Stomach (tissue), 4 donors: ENCODE data around the gene RPS3A.

ENCODE experiments used
- EP300 ChIP-seq: sonication (generic); formaldehyde crosslinking; IDR thresholded peaks from one replicate; pipeline ENCODE4 v1.6.1; 2017; ENCODE audit warnings: antibody characterized with exemption
- POLR2A ChIP-seq, 4 donors: fragments of 450-650 bp; IDR thresholded peaks; one replicate each; pipeline ENCODE4 v1.6.1; 2016; ENCODE audit warnings: antibody characterized with exemption in 4 of 4, control low read depth in 2 of 4, mild to moderate bottlenecking in 1 of 4, moderate library complexity in 1 of 4
- POLR2AphosphoS5 ChIP-seq, 3 donors: sonication (generic); formaldehyde crosslinking; IDR thresholded peaks; one replicate each; pipeline ENCODE4 v1.6.1; 2016; ENCODE audit warnings: antibody characterized with exemption in 3 of 3
- TF ChIP-seq, protein P1 (sequence below), 7 experiments: fragments of 450-650 bp in 4 of 7; fragments of 200-600 bp in 3 of 7; sonication (generic) in 3 of 7; IDR thresholded peaks; one replicate each; pipeline ENCODE4 v1.5.1; 2016 to 2019; ENCODE audit warnings: antibody characterized with exemption in 7 of 7, control low read depth in 2 of 7, mild to moderate bottlenecking in 1 of 7

DNA sequence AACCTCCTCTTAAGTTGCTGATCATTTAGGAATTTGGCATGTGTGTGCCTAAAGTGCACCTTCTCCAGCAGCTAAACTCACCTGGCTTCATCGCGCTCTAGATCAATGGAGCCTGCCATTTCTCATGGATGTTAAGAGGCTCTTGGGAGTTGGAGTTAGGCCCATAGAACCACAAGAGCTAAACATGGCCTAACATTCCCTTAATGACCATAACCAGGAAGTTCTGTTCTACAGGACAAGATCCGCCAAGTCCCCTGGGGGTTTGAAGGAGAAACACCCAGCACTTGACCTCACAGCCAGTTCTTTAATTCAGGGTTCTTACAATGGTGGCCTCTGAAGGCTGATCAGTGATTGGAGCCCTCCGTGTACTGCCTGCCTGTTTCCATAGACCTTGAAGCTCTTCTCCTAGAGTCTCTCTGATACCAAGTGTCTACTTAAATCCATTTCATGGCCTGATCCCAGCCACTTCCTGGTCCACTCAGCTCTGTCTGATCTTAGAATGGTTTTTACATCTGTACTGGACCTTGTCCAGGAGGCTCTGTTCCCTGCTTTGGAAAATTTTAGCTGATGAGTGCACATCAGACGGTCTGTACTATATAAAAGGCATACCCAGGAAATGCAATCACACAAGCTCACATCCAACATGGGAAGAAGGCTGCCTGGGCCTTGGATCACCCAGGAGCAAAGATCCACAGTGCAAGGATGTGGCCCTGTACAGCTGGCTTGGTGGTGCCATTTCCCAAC is 45.1 kb downstream of the RPS3A start:
- no peak for TF ChIP-seq POLR2AphosphoS5 (IDR thresholded peaks at IDR 0.05)
- TF ChIP-seq, protein P1, sequence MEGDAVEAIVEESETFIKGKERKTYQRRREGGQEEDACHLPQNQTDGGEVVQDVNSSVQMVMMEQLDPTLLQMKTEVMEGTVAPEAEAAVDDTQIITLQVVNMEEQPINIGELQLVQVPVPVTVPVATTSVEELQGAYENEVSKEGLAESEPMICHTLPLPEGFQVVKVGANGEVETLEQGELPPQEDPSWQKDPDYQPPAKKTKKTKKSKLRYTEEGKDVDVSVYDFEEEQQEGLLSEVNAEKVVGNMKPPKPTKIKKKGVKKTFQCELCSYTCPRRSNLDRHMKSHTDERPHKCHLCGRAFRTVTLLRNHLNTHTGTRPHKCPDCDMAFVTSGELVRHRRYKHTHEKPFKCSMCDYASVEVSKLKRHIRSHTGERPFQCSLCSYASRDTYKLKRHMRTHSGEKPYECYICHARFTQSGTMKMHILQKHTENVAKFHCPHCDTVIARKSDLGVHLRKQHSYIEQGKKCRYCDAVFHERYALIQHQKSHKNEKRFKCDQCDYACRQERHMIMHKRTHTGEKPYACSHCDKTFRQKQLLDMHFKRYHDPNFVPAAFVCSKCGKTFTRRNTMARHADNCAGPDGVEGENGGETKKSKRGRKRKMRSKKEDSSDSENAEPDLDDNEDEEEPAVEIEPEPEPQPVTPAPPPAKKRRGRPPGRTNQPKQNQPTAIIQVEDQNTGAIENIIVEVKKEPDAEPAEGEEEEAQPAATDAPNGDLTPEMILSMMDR (IDR thresholded peaks at IDR 0.05) = no peak
- TF ChIP-seq EP300 = no peak
- TF ChIP-seq POLR2A (IDR thresholded peaks at IDR 0.05) = no peak
